ENCODE results near the gene GDPD3.

Gene GDPD3

DNA sequence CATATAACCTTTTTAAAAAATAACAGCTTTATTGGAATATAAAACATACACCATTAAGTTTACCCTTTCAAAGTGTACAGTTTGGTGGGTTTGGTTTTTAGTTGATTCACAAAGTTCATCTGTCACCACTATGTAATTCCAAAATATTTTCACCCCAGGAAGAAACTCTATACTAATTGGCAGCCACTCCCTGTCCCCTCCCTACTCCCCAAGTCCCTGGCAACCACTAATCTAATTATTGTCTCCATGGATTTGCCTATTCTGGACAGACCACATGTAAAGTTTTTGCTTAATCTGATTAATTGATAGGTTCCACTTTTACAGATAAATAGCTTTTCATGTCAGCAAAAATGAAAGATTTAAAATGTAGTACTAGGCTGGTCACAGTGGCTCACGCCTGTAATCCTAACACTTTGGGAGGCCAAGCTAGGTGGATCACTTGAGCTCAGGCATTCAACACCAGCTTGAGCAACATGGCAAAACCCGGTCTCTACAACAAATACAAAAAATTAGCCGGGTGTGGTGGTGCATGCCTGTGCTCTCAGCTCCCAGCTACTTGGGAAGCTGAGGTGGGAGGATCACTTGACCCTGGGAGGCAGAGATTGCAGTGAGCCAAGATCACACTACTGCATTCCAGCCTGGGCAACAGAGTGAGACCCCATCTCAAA is 34.6 kb upstream of the GDPD3 start:
- TF ChIP-seq, protein P1, sequence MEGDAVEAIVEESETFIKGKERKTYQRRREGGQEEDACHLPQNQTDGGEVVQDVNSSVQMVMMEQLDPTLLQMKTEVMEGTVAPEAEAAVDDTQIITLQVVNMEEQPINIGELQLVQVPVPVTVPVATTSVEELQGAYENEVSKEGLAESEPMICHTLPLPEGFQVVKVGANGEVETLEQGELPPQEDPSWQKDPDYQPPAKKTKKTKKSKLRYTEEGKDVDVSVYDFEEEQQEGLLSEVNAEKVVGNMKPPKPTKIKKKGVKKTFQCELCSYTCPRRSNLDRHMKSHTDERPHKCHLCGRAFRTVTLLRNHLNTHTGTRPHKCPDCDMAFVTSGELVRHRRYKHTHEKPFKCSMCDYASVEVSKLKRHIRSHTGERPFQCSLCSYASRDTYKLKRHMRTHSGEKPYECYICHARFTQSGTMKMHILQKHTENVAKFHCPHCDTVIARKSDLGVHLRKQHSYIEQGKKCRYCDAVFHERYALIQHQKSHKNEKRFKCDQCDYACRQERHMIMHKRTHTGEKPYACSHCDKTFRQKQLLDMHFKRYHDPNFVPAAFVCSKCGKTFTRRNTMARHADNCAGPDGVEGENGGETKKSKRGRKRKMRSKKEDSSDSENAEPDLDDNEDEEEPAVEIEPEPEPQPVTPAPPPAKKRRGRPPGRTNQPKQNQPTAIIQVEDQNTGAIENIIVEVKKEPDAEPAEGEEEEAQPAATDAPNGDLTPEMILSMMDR (IDR thresholded peaks at IDR 0.05; ENCODE audit: control insufficient read depth, extremely low read depth, insufficient read depth): no peak
- DNase-seq (ENCODE audit: low read depth): no peak
- H3K4me3 ChIP-seq (ENCODE audit: low read depth, low read length): no peak overlapping the region

DNA sequence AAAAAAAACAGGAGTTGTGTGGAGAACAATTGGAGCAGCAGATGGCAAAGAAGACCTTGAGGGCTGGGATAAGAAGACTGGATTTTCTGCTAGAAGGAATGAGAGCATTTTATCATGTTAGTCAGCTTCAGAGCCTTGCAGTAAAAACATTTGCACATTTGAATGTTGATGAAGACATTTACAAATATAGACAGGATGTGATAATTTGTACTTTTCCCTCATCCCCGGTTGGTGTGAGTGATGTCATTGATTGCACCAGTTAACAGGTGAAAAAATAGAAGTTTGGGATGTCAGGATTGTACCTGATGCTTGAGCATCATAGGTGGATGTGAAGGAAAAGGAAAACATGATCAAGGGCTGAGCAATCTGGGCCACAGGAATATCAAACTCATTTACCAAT is 32.3 kb upstream of the GDPD3 start:
- DNase-seq (ENCODE audit: low read depth): no peak
- TF ChIP-seq, protein P1 (IDR thresholded peaks at IDR 0.05; ENCODE audit: control insufficient read depth, extremely low read depth, insufficient read depth): no peak
- no peak overlapping the region for H3K4me3 ChIP-seq (ENCODE audit: low read depth, low read length)

GRCh38 chr16:30144917-30145316 is 31.6 kb upstream of the GDPD3 start:
- TF ChIP-seq, protein P1 (IDR thresholded peaks at IDR 0.05; ENCODE audit: control insufficient read depth, extremely low read depth, insufficient read depth): no peak
- no peak for DNase-seq (ENCODE audit: low read depth)
- H3K4me3 ChIP-seq (ENCODE audit: low read depth, low read length): no peak overlapping the region

- TF ChIP-seq, protein P1 (IDR thresholded peaks at IDR 0.05; ENCODE audit: control insufficient read depth, extremely low read depth, insufficient read depth): no peak
- H3K4me3 ChIP-seq (ENCODE audit: low read depth, low read length): no peak overlapping the region
- DNase-seq (ENCODE audit: low read depth): no peak
Measured at GRCh38 chr16:30144017-30144416, 30.7 kb upstream of the GDPD3 start.

GRCh38 chr16:30143347-30143702 is 30.0 kb upstream of the GDPD3 start:
- no peak overlapping the region for H3K4me3 ChIP-seq (ENCODE audit: low read depth, low read length)
- DNase-seq (ENCODE audit: low read depth): no peak
- TF ChIP-seq, protein P1 (IDR thresholded peaks at IDR 0.05; ENCODE audit: control insufficient read depth, extremely low read depth, insufficient read depth): no peak

DNA sequence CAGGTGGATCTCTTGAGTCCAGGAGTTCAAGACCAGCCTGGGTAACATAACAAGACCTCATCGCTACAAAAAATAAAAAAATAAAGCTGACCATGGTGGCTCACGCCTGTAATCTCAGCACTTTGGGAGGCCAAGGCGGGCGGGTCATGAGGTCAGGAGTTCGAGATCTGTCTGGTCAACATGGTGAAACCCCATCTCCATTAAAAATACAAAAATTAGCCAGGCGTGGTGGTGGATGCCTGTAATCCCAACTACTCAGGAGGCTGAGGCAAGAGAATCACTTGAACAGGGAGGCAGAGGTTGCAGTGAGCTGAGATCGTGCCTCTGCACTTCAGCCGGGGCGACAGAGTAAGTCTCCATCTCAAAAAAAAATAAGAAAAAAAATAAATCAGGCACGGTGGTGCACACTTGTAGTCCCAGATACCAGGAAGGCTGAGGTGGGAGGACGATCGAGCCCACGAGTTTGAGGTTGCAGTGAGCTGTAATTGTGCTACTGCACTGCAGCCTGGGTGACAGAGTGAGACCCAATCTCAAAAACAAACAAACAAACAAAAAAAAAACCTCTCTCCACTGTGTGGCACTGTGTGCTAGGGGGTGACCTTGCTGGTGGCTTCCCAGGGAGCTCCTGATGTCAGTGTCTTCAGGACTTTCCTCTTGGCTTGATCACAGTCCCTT is 29.5 kb upstream of the GDPD3 start:
- DNase-seq (ENCODE audit: low read depth): no peak
- no peak overlapping the region for H3K4me3 ChIP-seq (ENCODE audit: low read depth, low read length)
- TF ChIP-seq, protein P1 (IDR thresholded peaks at IDR 0.05; ENCODE audit: control insufficient read depth, extremely low read depth, insufficient read depth): peak; percentile 23; the same call in 1 of the 2 replicates

All from LNCaP clone FGC (cell line).